IPS DF 6.9 (cell line): Measurements from ENCODE around the gene CCDC136.

Experiments
- DNase-seq: peaks from one replicate; pipeline ENCODE4 v3.0.0-alpha.2; 2013; ENCODE audit warnings: low read depth, low spot score
- H3K27ac ChIP-seq: one replicate; pipeline ENCODE4 v1.5.1; 2013; ENCODE audit warnings: low read length, control low read depth
- H3K27me3 ChIP-seq: 2 replicates; pipeline ENCODE4 v1.6.1; 2013; ENCODE audit warnings: mild to moderate bottlenecking, low read length; ENCODE audit not compliant: control insufficient read depth, insufficient read depth
- H3K36me3 ChIP-seq: 2 replicates; pipeline ENCODE4 v1.6.1; 2013; ENCODE audit warnings: low read length; ENCODE audit not compliant: control insufficient read depth, insufficient read depth
- H3K4me1 ChIP-seq: 2 replicates; pipeline ENCODE4 v1.6.1; 2013; ENCODE audit warnings: low read length; ENCODE audit not compliant: control insufficient read depth, insufficient read depth
- H3K4me3 ChIP-seq: 2 replicates; pipeline ENCODE4 v1.5.1; 2013; ENCODE audit warnings: mild to moderate bottlenecking, low read length
- H3K9me3 ChIP-seq: 2 replicates; pipeline ENCODE4 v1.6.1; 2013; ENCODE audit warnings: low read length, inconsistent platforms; ENCODE audit not compliant: control insufficient read depth, insufficient read depth
- WGBS: extraction: QIAGEN DNeasy Blood & Tissue Kit; methylation state at CpG from one replicate; pipeline ENCODE4 v1.1.7; 2013; ENCODE audit warnings: mixed read lengths, missing lambda C conversion rate; ENCODE audit not compliant: insufficient read length, insufficient coverage; 5-methylcytosine and 5-hydroxymethylcytosine counted together

CCDC136 gene

DNA sequence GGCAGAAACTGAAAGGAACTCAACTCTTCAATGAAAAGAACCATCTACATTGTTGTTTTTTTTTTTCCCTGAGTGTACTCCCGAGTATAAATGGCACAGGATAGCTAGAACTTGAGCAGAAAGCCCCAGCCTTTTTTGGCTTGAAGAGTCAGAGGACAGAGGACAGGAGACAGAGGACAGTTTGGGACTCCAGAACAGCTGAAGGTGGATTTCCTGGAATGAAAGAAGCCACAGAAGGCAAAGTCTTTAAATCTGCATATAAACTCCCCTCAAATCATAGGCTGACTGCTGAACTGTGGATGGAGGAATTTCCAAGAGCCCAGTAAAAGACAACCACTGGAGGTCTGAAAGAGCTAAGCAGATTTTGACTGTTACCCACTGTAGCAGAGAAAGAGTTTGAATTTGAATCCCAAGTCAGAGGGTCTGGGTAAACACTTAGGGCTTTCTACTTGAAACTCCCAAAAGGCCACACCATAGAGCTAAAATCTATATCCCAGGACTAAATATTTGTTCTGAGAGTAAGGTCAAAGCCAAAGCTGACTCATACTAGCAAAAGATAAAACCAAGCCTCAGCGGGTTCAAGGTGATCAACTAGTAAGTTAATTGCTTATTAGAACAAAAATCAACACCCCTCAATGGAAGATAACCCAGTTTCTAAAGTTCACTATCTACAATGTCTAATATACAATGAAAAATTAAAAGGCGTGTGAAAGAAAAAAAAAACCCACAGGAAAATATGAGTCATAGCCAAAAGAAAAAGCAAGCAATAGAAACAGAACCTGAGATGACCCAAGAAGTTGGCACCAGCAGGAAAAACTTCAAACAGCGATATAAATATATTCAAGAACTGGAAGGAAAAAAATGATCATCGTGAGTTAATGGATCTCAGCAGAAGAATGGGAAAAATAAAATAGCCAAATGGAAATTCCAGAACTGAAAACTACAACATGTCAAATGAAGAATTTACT is 14.3 kb upstream of the CCDC136 start:
- no peak for DNase-seq
- Histone ChIP-seq H3K9me3 (no peaks in the 10 kb centered on the region), H3K4me3 (no peak overlapping the region), H3K27me3 (no peaks in the 10 kb centered on the region), H3K4me1 (no peaks in the 10 kb centered on the region), H3K36me3 (no peaks in the 10 kb centered on the region), H3K27ac (no peak overlapping the region)
- WGBS = no CpG with 5 or more reads among the region's 5 CpGs

GRCh38 chr7:128778946-128779345 is 12.8 kb upstream of the CCDC136 start:
- no CpG with 5 or more reads among the region's 5 CpGs for WGBS
- DNase-seq = no peak
- H3K4me3 ChIP-seq = no peak overlapping the region
- no peaks in the 10 kb centered on the region for H3K36me3 ChIP-seq
- no peaks in the 10 kb centered on the region for H3K27me3 ChIP-seq
- H3K27ac ChIP-seq = no peak overlapping the region
- no peaks in the 10 kb centered on the region; the same call in 1 of the 2 replicates for H3K4me1 ChIP-seq
- no peaks in the 10 kb centered on the region for H3K9me3 ChIP-seq

DNA sequence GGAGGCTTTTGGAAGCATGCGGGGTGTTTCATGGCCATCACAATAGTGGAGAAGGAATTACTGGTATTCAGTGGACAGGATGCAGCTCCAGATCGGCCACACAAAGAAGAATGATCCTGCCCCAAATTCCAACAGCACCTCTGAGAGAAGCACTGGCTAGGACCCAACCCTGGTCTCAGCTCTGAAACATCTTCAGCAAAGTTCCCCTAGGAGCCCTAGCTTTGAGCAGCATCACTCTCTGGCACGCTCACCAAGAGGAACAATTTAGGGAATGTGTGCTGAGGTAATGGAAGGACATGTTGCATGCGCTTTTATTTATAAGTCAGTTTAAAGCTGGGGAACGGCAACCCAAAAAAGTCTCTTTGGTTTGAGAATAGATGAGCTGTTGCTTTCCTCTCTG is 10.6 kb upstream of the CCDC136 start:
- DNase-seq = no peak
- WGBS = no CpG with 5 or more reads among the region's 5 CpGs

GRCh38 chr7:128781851-128782250 is 9.9 kb upstream of the CCDC136 start:
- Histone ChIP-seq H3K4me3 (no peak overlapping the region), H3K27me3 (no peaks in the 10 kb centered on the region), H3K4me1 (no peaks in the 10 kb centered on the region; the same call in 1 of the 2 replicates), H3K36me3 (no peaks in the 10 kb centered on the region), H3K27ac (no peak overlapping the region), H3K9me3 (no peaks in the 10 kb centered on the region)
- no peak for DNase-seq
- WGBS = no CpG with 5 or more reads among the region's 3 CpGs

More for the DNA sequence above, 10.6 kb upstream of the CCDC136 start:
- H3K27ac ChIP-seq = no peak overlapping the region
- H3K27me3 ChIP-seq = no peaks in the 10 kb centered on the region
- H3K36me3 ChIP-seq = no peaks in the 10 kb centered on the region
- no peaks in the 10 kb centered on the region for H3K9me3 ChIP-seq
- no peak overlapping the region for H3K4me3 ChIP-seq
- H3K4me1 ChIP-seq = no peaks in the 10 kb centered on the region; the same call in 1 of the 2 replicates

- WGBS = no CpG with 5 or more reads among the region's 15 CpGs
- Histone ChIP-seq H3K27me3 (no peaks in the 10 kb centered on the region), H3K36me3 (no peaks in the 10 kb centered on the region), H3K9me3 (no peaks in the 10 kb centered on the region), H3K4me1 (no peaks in the 10 kb centered on the region; the same call in 1 of the 2 replicates), H3K27ac (no peak overlapping the region), H3K4me3 (peak overlapping the region; percentile 47; the same call in 1 of the 2 replicates)
- DNase-seq = peak; percentile 83
These were observed 8.5 kb upstream of the CCDC136 start for GRCh38 chr7:128783143-128783861.

- Histone ChIP-seq H3K9me3 (no peaks in the 10 kb centered on the region), H3K4me3 (no peak overlapping the region), H3K4me1 (no peaks in the 10 kb centered on the region; the same call in 1 of the 2 replicates), H3K36me3 (no peaks in the 10 kb centered on the region), H3K27ac (no peak overlapping the region), H3K27me3 (no peaks in the 10 kb centered on the region)
- no CpG with 5 or more reads among the region's 3 CpGs for WGBS
- no peak for DNase-seq
These were observed 6.0 kb upstream of the CCDC136 start for GRCh38 chr7:128785738-128786137.

DNA sequence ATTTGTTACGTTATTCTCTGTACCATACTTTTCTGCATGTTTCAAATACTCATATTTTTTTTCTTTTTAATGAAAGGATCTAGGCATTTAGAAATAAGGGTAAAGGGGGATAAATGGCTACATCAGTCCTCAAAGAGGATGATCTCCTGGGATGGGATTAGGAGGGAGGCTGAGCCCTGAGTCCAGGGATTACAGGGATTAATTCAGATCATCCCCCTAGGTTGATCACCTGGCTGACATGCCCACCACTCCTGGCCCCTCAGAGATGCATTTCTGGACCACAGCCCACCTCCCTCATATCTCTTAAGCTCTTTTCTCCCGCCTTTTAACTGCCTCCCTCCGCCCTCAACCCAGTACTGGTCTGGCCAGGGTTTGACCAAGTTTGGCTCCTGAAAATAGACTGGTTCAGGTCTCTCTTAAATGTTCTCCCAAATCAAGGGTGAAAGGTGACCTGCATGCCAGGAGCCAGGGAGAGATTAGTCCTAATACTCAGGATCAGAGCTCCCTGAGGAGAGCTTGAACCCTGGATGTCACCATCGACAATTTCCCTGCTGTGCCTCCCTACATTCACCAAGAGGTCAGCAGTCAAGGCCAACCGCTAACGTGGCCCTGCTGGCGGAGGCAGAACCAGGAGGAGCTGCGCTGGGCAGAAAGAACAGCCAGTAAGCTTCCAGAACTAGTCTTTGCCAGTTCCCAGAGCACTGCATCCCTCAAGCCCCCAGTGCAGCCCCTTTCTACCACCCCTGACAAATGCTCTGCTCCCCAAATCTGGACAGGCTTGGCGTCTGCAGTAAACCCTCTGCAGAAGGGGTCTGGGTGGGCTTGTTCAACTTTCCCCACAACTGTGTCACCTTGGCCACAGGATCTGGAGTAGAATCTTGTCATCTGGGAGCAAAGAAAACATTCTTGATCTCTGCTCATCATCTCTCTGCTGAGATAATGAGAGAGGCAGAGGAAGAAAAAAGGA is 3.0 kb upstream of the CCDC136 start:
- Histone ChIP-seq H3K27me3 (no peaks in the 10 kb centered on the region), H3K36me3 (no peaks in the 10 kb centered on the region), H3K4me3 (no peak overlapping the region), H3K27ac (no peak overlapping the region), H3K9me3 (no peaks in the 10 kb centered on the region), H3K4me1 (no peaks in the 10 kb centered on the region)
- no CpG with 5 or more reads among the region's 9 CpGs for WGBS
- DNase-seq = no peak

- no peak for DNase-seq
- H3K27ac ChIP-seq = no peak overlapping the region
- no CpG with 5 or more reads among the region's 45 CpGs for WGBS
These were observed 1.3 kb upstream of the CCDC136 start for GRCh38 chr7:128790315-128791041.

GRCh38 chr7:128791972-128792327 is 182 bp downstream of the CCDC136 start:
- 0 out of 2 replicates have a peak, but pooled peaks cover 3% of the 10 kb centered on the region for H3K36me3 ChIP-seq
- H3K4me3 ChIP-seq = peak overlapping the region; percentile 60; the same call in 1 of the 2 replicates
- no peaks in the 10 kb centered on the region for H3K4me1 ChIP-seq
- no peak overlapping the region for H3K27ac ChIP-seq
- no peaks in the 10 kb centered on the region for H3K9me3 ChIP-seq
- DNase-seq = no peak
- no peaks in the 10 kb centered on the region for H3K27me3 ChIP-seq
- WGBS = no CpG with 5 or more reads among the region's 9 CpGs

More at GRCh38 chr7:128790315-128791041, 1.3 kb upstream of the CCDC136 start:
- 0 out of 2 replicates have a peak, but pooled peaks cover 3% of the 10 kb centered on the region for H3K36me3 ChIP-seq
- H3K9me3 ChIP-seq = no peaks in the 10 kb centered on the region
- H3K4me1 ChIP-seq = no peaks in the 10 kb centered on the region
- no peaks in the 10 kb centered on the region for H3K27me3 ChIP-seq
- peak overlapping the region; percentile 60 for H3K4me3 ChIP-seq
